HG02610 (cell line): ENCODE measurements around the gene LYPD3.
"Not testable (repeated sequence)": the region's sequence is repeated elsewhere in the genome, so short reads cannot be mapped to it uniquely, and the experiment has no call there.

ENCODE experiments used
- ATAC-seq: cut with Tn5 transposase; IDR thresholded peaks from one replicate; pipeline ENCODE4 v1.9.1; 2021; ENCODE audit warnings: mild to moderate bottlenecking, moderate library complexity; ENCODE audit not compliant: unreplicated experiment

The LYPD3 gene

DNA sequence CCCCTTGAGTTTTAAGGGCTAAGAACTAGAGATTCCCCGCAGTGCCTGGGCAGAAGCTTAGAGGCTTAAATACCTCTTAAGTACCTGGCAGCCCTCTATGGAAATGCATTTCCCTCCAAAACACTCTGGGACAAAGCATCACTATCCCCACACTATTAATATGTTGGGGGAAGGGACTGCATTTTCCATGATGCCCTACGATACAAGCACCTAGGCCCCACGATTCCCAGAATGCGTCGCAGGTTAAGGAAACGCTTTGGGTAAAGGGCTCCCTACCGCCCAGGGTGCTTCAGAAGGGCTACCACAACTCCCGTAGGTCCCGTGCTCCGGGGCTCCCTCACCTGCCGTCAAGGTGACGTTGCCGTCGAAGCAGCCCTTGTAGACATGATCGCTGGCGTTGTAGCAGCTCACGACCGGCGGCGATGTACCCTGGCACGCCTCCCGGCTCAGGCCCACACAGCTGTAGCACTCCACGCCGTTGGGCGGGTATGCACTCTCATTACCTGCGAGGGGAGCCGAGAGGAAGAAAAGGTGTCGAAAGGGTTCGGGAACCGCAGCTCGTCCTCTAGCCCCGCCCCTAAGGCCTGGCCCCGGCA is 2.5 kb downstream of the LYPD3 start:
- no peak for ATAC-seq

DNA sequence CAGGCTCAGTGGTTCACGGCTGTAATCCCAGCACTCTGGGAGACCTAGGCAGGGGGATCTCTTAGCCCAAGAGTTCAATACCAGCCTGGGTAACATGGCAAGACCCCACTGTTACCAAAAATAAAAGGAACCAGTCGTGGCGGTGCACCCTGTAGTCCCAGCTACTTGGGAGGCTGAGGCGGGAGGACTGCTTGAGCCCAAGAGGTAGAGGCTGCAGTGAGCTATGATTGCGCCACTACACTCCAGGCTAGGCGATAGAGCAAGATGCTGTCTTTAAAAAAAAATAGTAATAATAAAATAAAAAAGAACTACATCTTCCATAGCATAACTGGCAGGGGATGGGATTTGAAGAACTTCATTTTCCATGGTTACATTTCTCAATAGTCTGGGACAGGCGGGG is 3.0 kb downstream of the LYPD3 start:
- no peak for ATAC-seq

DNA sequence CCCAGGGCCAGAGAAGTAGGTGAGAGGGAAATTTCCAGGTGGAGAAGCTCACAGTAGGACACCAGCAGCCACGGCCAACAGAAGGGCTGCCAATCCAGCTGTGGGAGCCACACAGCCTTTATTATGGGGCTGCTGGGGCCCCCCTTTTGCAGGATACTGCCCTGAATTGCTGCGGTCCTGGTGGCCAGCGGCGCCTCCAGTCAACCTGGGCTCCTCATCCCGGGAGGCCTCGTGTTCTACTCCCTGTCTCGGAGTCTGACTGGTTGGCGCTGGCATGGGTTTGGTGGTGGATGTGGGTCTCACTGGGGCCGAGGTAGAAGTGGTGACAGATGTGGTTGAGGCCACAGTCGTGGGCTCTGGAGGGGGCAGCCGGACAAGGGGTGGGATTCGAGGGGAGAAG is 4.1 kb downstream of the LYPD3 start:
- no peak for ATAC-seq

DNA sequence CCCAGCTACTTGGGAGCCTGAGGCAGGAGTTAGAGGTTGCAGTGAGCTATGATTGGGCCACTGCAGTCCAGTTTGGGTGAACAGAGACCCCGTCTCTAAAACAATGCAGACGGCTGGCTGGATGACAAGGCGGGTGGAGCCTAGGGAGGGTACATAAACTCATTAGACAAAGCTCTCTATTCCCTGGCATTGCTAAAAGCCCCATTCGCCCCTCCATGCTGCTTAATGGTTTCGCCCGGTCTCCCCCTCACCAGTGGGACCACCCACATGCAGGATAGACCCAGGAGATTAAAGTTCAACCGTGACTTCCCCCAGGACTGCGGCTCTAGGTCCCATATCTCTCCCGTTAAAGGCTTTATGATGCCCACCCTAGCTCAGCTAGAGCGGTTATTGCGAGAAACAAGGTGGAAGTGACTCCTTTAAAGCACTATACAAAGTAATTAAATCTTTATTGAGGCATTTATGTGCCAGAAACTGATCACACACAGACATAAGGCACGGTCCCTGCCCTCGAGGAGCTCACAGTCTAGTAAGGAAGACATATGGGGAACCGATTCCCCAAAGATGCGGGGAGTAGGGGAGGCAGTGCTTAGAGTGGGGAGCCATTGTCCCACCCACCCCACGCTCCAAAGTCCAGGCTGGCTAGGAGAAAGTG is 4.9 kb downstream of the LYPD3 start:
- ATAC-seq = no peak

DNA sequence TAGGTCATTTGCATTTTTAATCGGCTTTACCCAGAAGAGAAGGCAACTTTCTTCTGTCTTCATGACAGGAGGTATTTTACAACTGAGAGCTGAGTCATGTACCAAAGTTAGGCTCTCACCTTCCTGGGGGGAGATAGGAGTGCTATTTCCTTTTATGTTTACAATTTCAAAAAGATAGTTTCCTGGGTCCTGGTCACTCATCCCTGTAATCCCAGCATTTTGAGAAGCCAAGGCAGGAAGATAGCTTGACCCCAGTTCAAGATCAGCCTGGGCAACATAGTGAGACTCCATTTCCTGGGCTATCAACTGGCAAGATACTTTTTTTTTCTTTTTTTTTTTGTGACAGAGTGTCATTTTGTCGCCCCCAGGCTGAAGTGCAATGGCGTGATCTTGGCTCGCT is 7.6 kb downstream of the LYPD3 start:
- no peak for ATAC-seq

DNA sequence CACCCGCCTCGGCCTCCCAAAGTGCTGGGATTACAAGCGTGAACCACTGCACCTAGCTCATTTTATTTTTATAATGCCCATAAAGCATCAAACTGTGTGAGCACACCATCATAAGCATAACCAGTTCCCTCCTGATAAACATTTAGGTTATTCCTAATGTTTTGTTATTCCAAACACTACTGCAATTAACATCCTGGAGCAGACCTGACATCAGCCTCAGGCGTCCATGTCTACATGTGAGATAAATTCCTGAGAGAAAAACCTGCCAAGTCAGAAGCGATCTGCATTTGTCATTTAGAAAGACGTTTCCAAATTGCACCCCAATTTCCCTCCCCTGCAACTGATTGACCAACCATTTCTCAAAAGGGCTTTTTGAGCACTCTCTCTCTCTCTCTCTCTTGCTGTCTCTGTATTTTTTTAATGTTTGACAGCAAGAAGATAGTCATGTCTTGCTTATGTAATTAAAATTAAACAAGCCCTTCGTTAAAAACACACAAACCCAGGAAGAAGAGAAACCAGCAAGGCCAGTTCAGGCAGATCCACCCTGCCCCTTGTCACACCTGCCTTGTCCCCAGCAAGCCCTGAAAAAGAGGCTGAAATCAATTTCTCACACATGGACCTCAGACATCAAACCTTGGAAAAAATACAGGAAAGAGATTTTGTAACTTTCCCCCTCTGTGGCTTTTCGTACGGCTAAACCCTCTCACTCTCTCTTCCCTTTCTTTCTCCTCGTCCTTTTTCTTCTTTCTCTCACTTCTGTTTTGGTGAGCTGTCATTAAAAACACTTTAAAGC is 9.9 kb downstream of the LYPD3 start:
- no peak for ATAC-seq

DNA sequence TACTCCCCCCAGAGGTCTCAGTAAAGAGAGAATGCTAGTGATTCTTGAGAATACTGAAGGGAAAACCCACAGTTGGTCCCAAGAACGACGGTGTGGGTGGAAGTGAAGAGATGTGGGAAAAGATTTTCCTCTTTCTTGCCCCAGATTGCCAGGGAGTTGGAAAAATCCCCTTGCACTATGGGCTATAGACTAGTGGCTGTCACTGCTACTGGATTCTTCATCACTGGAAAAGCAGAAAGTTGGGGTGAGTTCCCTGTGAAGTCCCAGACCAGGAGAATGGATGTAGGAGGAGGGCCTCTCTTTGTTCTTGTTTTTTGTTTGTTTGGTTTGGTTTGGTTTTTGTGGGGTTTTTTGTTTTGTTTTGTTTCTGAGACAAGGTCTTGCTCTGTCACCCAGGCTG is 11.4 kb downstream of the LYPD3 start:
- no peak for ATAC-seq

DNA sequence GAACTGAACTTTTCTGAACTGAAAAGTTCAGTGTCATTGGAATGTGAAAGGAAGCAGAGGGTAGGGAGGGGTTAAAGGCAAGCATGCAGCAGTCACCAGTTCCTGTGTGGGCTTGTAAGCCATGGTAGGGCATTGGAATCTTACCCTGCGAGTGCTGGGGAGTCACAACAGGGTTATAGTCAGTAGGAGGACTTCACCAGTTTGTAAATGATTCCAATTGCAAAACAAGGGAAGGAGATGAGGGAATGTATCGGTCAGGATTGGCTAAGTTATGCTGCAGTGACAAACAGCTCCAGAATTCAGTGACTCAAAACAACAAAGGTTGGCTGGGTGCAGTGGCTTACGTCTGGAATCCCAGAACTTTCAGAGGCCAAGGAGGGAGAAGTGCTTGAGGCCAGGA is 12.8 kb downstream of the LYPD3 start:
- ATAC-seq = no peak

DNA sequence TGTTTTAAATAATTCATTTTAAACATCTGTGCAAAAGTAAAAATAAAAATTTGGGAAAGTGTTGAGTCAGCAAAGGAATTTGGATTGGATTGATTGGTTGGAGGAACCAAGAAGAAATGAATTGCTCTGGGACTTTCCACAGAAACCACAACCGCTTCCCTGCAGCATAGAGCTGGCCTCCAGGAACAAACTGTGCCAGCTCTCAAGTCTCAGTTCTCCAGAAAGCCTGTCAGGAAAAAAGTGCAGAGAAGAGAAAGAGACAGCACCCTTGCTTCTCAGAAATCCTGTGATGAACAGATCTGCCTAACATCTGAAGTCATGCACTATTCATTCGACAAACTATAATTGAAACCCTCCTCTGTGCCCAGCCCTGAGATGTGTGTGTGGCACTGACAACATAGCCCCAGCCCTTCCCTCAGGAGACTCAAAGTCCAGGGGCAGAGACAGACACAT is 14.8 kb downstream of the LYPD3 start:
- no peak for ATAC-seq

DNA sequence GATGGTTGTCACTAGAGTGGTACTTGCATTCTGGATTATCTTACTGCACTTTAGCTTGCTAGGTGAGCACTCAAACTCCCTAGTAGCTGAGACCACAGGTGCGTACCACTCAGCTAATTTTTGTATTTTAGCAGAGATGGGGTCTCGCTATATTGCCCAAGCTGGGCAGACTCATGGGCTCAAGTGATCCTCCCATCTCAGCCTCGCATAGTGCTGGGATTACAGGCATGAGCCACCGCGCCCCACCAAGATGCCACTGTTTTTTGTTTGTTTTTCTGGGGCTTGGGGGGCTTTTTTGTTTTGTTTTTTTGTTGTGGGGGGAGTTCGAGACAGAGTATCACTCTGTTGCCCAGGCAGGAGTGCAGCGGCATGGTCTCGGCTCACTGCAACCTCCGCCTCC is 17.8 kb downstream of the LYPD3 start:
- no peak for ATAC-seq

DNA sequence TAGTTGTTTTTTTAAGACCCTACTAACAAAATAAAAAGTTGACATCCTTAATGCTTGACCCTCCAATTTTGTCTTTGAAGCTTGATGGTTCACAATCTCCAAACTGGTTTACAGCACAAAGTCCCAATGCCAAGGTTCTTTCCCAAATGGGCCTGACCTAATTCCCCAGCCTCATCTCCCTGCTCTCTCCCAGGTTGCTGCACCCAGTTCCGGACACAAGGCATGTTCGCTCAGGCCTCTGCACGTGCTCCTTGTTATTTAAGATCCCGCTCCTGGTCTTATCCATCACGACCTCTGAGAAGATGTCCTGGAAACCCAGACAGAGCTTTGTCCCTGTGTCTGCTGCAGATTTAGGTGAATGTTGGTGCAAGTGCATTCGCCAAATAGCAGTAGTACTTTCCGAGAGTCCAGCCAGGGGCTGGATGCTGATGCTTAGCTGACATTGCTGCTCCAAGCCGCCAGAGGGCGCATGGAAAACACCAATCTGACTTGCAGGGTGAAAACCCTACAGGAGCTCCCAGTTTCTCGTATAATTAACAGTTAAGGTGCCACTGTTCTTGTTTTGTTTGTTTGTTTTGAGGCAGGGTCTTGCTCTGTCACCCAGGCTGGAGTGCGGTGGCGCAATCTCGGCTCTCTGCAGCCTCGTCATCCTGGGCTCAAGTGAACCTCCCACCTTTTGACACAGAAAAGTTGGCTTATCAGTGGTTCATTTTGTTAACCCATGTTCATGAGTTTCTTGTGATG is 18.5 kb downstream of the LYPD3 start:
- peak; percentile 55 for ATAC-seq

DNA sequence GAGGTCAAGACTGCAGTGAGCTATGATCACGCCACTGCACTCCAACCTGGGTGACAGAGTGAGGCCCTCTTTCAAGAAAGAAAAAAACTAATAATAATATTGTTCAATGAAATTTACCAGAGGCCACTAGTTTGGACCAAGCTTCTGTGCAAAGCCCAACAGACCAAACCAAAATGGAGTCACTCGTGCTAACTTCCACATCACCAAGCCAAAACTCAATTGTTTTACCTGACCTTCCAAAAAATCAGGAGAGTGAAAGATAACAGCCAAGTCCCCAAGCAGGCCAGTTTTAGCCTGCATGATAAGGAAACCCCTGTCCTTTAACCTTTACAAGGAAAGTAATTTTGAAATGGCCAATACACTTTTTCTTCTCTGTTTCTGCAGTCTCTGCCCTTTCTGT is 20.0 kb downstream of the LYPD3 start:
- no peak for ATAC-seq

DNA sequence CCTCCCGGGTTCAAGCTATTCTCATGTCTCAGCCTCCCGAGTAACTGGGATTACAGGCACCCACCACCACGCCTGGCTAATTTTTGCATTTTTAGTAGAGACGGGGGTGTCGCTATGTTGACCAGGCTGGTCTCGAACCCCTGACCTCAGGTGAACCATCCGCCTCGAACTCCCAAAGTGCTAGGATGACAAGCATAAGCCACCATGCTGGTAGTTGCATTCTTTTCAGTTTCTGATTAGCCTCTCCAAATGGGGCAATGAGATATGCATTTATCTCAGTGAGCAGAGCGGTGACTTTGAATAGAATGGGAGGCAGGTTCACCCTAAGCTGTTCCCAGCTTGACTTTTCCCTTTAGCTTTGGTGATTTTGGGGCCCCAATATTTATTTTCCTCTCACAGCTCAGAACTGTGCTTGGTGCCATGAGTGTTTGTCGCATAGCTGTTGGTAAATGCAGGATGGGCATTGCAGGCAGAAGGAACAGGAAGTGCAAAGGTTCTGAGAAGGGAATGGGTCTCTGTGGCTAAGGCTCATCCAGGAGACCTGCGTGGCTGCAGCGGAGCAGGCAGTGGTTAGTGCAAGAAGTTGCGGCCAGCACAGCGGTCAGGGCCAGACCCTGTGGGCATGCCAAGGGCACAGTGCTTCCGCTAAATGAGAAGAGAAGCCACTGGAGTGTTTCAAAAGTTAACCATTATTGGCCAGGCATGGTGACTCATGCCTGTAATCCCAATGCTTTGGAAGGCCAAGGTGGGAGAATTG is 20.7 kb downstream of the LYPD3 start:
- no peak for ATAC-seq

DNA sequence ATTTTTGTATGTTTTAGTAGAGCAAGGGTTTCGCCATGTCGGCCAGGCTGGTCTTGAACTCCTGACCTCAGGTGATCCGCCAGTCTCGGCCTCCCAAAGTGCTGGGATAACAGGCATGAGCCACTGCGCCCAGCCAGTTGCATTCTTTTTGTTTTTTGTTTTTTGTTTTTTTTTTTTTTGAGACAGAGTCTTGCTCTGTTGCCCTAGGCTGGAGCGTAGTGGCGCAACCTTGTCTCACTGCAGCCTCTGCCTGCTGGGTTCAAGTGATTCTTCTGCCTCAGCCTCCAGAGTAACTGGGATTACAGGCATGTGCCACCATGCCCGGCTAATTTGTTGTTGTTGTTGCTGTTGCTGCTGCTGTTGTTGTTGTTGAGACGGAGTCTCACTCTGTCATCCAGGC is 21.3 kb downstream of the LYPD3 start:
- not testable (repeated sequence) for ATAC-seq

DNA sequence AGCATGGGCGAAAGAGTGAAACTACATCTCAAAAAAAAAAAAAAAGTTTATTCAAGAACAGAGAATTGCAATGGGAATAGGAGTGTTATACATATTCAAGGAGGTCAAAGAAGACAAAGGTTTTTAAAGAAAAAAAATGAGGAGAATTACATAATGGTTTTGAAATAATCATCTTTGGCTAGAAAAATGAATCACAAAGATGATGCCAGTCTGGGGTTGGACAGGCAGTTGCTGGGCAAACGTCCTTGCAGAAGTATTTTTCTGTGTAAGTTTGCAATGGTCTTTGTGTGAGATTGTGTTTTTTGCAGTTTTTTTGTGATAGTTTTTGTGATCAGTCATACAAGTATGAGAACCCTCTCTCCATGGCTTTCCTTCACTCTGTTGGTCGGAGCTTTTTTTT is 23.7 kb downstream of the LYPD3 start:
- ATAC-seq = no peak

DNA sequence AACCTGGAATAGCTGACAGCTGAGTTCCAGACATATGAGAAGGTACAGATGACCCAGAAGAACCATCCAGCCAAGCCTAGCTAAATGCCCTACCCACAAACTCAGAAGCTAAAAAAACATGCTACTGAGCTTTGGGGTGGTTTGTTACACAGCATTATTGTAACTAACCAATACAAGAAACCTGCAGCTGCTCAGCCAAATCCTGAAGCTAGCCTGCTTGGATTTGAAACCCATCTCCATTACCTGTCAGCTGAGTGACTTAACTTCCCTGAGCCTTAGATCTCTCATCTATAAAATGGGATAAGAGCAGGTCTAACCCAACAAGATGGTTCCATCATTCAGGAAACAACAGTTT is 25.7 kb downstream of the LYPD3 start:
- no peak for ATAC-seq

DNA sequence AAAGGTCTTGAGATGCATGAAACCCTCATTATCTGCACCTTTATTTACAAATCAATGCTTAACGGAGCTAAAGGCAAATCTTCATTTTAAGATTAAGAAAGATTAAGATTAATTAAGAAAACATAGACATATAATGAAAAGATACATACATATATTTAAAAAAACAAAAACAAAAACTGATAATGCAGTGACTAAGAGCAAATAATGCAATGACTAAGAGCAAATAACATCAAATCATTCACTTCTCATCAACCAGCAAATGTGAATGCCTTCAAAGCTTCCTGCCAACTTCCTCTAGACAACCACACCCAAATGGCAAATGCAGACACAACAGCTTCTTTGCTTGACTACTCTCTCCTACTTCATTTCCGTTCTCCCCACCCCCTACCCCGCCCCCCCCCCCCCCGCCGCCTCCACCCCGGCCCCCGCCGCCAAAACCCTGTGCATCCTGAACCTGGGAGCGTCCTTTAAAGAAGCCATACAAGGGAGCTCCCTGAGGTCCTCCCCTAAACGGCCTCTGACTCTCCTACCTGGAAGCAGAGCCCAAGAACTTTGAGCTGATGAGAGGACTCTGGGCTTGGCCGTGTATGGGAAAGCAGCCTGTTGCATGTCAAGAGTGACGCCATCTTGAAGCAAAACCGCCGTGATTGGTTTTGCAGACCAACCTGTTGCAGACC is 26.2 kb downstream of the LYPD3 start:
- ATAC-seq = no peak

DNA sequence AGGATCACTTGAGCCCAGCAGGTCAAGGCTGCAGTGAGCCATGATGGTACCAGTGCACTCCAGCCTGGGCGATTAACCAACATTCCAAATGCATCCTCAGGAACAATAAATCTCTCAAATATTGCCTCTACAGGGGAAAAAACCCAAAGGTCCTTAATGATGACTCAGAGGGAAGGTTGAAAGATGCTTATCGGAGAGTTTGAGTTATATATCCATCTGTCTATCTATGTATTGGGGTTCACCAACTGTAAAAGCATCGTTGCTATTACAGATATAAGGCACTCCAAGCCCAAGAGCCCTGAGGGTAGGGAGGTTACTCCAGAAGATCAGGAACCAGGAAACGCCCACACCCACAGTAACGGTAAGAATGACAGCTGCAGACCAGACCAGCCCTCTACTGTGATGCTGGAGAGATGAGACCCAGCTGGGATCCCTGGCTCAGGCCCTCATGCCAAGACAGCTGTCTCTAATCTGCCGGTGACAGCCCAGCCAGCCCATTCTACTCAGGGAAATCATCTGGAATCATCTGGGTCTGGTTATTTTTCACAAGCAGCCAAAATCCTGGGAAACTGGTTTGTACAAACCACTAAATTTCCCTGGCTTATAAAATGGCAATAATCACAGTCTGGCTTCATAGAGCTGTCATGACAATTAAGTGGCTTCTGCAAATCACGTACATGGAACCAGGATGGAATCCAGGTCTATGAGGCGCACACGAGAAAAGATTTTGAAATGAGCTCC is 26.9 kb downstream of the LYPD3 start:
- no peak for ATAC-seq

DNA sequence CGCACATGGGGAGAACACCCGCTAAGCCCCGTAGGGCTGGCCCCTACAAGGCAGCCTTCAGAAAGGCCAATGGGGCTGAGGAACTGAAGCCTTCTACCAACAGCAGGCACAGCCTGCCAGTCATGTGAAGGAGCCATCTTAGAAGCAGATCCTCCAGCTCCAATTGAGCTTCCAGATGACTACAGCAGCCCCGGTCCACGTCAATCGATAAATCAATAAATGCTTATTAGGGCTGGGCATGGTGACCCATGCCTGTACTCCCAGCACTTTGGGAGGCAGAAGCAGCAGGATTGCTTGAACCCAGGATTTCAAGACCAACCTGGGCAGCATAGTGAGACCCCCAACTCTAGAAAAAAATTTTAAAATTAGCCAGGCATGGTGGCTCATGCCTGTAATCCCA is 27.7 kb downstream of the LYPD3 start:
- ATAC-seq = no peak

DNA sequence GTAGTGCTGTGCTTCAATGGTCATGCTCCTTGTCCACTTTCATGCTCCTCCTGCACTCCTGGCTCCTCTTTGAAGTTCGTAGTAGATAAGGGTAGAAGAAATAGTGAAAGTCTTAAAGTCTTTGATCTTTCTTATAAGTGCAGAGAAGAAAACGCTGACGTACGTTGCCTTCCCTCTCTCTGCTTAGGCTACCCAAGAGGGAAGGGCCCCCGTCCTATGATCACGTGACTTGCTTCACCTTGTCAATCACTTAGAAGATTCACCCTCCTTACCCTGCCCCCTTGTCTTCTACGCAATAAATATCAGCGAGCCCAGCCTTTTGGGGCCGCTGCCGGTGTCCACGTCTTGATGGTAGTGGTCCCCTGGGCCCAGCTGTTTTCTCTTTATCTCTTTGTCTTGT is 28.1 kb downstream of the LYPD3 start:
- ATAC-seq = not testable (repeated sequence)
